ENCODE results near the gene MFAP4.
"Not testable (repeated sequence)": the region's sequence is repeated elsewhere in the genome, so short reads cannot be mapped to it uniquely, and the experiment has no call there.

The MFAP4 gene

DNA sequence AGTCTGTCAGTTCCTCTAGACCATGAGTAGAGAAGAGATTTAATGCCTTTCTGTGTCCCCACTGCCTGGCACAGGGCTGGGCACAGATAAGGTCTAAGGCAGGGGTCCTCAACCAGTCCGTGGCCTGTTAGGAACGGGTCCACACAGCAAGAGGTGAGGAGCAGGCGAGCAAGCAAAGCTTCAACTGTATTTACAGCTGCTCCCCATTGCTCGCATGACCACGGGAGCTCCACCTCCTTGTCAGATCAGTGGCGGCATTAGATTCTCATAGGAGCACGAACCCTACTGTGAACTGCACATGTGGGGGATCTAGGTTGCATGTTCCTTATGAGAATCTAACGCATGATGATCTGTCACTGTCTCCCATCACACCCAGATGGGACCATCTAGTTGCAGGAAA is 26.2 kb downstream of the MFAP4 start:
- DNase-seq (ENCODE audit: low read depth), result no peak
- H3K4me3 ChIP-seq (ENCODE audit: low read depth, low read length), result no peak overlapping the region
- TF ChIP-seq, protein P1, sequence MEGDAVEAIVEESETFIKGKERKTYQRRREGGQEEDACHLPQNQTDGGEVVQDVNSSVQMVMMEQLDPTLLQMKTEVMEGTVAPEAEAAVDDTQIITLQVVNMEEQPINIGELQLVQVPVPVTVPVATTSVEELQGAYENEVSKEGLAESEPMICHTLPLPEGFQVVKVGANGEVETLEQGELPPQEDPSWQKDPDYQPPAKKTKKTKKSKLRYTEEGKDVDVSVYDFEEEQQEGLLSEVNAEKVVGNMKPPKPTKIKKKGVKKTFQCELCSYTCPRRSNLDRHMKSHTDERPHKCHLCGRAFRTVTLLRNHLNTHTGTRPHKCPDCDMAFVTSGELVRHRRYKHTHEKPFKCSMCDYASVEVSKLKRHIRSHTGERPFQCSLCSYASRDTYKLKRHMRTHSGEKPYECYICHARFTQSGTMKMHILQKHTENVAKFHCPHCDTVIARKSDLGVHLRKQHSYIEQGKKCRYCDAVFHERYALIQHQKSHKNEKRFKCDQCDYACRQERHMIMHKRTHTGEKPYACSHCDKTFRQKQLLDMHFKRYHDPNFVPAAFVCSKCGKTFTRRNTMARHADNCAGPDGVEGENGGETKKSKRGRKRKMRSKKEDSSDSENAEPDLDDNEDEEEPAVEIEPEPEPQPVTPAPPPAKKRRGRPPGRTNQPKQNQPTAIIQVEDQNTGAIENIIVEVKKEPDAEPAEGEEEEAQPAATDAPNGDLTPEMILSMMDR (conservative IDR thresholded peaks at IDR 0.05; ENCODE audit: low read depth, low read length), result no peak

DNA sequence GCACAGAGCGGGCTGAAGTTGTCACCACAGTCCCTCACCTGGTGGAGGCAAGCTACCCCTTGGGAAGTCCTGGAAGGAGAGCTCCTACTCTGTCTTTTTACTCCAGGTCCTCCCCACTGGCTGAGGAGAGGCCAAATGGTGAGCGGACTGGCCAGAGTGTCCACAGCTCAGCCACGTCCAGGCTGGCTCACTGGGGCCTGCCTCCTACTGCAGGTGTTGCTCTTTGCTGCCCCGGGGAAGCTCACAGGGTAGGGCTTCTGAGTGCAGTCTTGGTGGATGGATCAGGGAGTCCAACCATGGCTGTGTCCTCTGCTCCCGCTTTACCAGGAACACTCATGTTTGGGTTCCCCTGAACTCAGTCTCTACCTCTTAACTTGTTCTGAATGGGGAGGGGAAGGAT is 27.1 kb downstream of the MFAP4 start:
- DNase-seq (ENCODE audit: low read depth), result no peak
- TF ChIP-seq, protein P1 (conservative IDR thresholded peaks at IDR 0.05; ENCODE audit: low read depth, low read length), result no peak
- no peak overlapping the region for H3K4me3 ChIP-seq (ENCODE audit: low read depth, low read length)

DNA sequence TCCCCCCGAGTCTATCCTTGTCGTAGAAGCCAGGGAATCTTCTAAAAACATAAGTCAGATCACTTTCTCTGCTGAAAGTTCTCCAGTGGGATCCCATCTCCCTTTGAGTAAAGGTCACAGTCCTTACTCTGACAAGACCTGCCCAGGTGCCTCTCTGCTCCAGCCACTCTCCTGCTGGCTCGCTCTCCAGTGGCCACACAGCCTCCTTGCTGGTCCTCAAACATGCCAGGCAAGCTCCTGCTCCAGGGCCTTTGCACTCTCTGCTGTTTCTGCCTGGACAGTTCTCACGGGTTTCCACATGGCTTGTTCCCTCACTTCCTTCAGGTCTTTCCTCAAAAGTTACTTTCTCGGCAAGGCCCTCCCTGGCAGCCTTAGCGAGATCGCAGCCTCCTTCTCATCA is 27.8 kb downstream of the MFAP4 start:
- TF ChIP-seq, protein P1 (conservative IDR thresholded peaks at IDR 0.05; ENCODE audit: low read depth, low read length), result no peak
- DNase-seq (ENCODE audit: low read depth), result no peak
- H3K4me3 ChIP-seq (ENCODE audit: low read depth, low read length), result no peak overlapping the region

DNA sequence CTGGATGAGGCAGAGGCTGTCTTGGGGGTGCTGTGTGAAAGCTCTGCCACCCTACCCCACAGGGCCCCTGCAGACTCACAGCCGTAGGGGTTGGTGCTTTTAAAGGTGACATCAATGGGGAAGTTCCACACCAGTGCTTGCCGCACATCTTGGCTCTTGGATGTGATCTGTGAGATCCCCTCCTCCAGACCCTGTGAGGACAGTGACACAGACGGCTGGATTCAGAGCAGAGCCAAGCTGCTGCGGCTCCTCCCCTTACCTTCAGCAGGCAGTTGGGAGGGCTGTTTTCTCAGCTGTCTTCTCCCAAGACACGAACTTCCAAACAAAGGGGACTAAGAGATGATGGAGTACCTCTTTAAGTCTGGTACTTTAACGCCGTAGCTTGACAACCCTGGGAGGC is 29.2 kb downstream of the MFAP4 start:
- no peak overlapping the region for H3K4me3 ChIP-seq (ENCODE audit: low read depth, low read length)
- no peak for DNase-seq (ENCODE audit: low read depth)
- TF ChIP-seq, protein P1 (conservative IDR thresholded peaks at IDR 0.05; ENCODE audit: low read depth, low read length), result no peak

DNA sequence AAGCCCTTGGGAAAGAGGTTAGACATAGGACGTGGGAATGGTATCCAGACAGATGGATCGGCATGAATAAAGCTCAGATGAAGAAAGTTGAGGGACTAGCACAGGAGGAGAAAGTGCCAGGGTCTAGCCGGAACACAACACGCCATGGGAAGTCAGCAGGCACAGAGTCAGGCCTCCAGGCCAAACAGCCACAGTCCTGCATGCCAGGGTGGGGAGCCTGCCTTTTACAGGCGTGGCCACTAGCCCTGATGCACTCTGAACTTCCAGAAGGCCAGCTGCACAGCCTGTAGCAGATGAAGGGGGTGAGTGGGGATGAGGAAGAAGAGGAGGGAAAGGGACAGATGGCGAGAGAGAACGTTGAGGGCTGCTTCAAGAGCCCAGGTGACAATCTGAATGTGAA is 29.6 kb downstream of the MFAP4 start:
- TF ChIP-seq, protein P1 (conservative IDR thresholded peaks at IDR 0.05; ENCODE audit: low read depth, low read length), result no peak
- DNase-seq (ENCODE audit: low read depth), result no peak
- H3K4me3 ChIP-seq (ENCODE audit: low read depth, low read length), result no peak overlapping the region

DNA sequence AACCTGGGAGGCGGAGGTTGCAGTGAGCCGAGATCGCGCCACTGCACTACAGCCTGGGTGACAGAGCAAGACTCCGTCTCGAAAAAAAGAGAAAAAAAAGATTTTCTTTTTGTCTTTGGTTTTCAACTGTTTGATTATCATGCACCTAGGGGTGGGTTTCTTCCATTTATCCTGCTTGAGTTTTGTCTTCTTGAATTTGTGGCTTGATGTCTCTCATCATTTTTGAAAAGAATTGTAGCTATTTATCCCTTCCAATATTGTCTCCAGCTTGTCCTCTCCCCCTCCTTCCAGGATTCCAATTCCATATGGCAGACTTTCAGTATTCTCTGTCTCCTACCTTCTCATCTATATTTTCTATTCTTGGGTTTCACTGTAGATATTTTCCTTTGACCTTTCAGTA is 32.2 kb downstream of the MFAP4 start:
- TF ChIP-seq, protein P1 (conservative IDR thresholded peaks at IDR 0.05; ENCODE audit: low read depth, low read length), result no peak
- DNase-seq (ENCODE audit: low read depth), result no peak
- H3K4me3 ChIP-seq (ENCODE audit: low read depth, low read length), result no peak overlapping the region

DNA sequence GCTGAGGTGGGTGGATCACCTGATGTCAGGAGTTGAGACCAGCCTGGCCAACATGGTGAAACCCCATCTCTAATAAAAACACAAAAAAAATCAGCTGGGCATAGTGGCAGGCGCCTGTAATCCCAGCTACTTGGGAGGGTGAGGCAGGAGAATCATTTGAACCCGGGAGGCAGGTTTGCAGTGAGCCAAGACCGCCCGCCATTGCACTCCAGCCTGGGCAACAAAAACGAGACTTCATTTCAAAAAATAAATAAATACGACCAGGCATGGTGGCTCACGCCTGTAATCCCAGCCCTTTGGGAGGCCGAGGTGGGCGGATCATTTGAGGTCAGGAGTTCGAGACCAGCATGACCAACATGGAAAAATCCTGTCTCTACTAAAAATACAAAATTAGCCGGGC is 33.6 kb downstream of the MFAP4 start:
- not testable (repeated sequence) for H3K4me3 ChIP-seq (ENCODE audit: low read depth, low read length); DNase-seq (ENCODE audit: low read depth)

DNA sequence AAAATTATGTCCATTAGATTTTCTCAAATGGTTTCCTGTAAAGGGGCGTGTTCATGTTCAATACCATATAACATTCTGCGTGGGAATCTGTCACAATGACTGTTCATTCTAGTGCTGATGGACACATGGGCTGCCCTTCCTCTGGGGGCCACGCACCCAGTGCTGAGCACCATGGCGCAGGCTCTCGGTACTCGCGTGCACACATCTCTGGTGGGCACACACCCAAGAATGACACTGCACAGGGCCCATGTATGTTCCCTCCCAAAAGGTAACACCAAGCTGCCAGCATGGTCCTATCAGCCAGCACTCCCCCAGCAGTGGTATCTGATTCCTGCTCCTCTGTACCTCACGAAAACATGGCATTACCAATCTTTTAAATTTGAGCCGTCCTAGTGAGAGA is 38.2 kb downstream of the MFAP4 start:
- DNase-seq (ENCODE audit: low read depth), result no peak
- H3K4me3 ChIP-seq (ENCODE audit: low read depth, low read length), result no peak overlapping the region
- TF ChIP-seq, protein P1 (conservative IDR thresholded peaks at IDR 0.05; ENCODE audit: low read depth, low read length), result no peak
